Left hindlimb (tissue), 1 donor: ENCODE data around the gene ASRGL1.

Source experiments
- DNase-seq: peaks from one replicate; pipeline ENCODE4 v3.0.0-alpha.2; 2018

Gene ASRGL1

GRCh38 chr11:62419314-62419929 is 82.2 kb downstream of the ASRGL1 start:
- no peak for DNase-seq

- DNase-seq, result no peak
These were observed 82.7 kb downstream of the ASRGL1 start for GRCh38 chr11:62419943-62420342.

GRCh38 chr11:62420882-62421281 is 83.6 kb downstream of the ASRGL1 start:
- no peak for DNase-seq

GRCh38 chr11:62421996-62422395 is 84.7 kb downstream of the ASRGL1 start:
- DNase-seq, result no peak

- no peak for DNase-seq
These were observed 85.8 kb downstream of the ASRGL1 start for GRCh38 chr11:62423012-62423411.

- no peak for DNase-seq
These were observed 90.5 kb downstream of the ASRGL1 start for GRCh38 chr11:62427630-62428233.

GRCh38 chr11:62428871-62429560 is 91.8 kb downstream of the ASRGL1 start:
- no peak for DNase-seq

- peak; percentile 75 for DNase-seq
These were observed 93.2 kb downstream of the ASRGL1 start for GRCh38 chr11:62430425-62430824.

GRCh38 chr11:62431171-62431901 is 94.1 kb downstream of the ASRGL1 start:
- no peak for DNase-seq

GRCh38 chr11:62432695-62433094 is 95.4 kb downstream of the ASRGL1 start:
- no peak for DNase-seq

GRCh38 chr11:62433141-62433903 is 96.1 kb downstream of the ASRGL1 start:
- DNase-seq, result no peak

GRCh38 chr11:62433904-62434276 is 96.6 kb downstream of the ASRGL1 start:
- no peak for DNase-seq

GRCh38 chr11:62435846-62436660 is 98.8 kb downstream of the ASRGL1 start:
- DNase-seq, result no peak

GRCh38 chr11:62437616-62438015 is 100.4 kb downstream of the ASRGL1 start:
- DNase-seq, result no peak

GRCh38 chr11:62438641-62439040 is 101.4 kb downstream of the ASRGL1 start:
- no peak for DNase-seq

- peak; percentile 84 for DNase-seq
These were observed 102.7 kb downstream of the ASRGL1 start for GRCh38 chr11:62439785-62440602.
